Thyroid gland (tissue), 4 donors: ENCODE results near the gene ALKBH2. TPM values are rescaled to one million over a fixed set of nuclear protein-coding genes. Genes with fewer than 3 reads are reported as not detected.
"Not testable (repeated sequence)": the region's sequence is repeated elsewhere in the genome, so short reads cannot be mapped to it uniquely, and the experiment has no call there.

ENCODE experiments used
- DNase-seq, 2 donors: peaks; one replicate each; pipeline ENCODE4 v3.0.0-alpha.2; 2019
- H3K27ac ChIP-seq, 3 donors: fragments of 200-600 bp; sonication (generic); 1 replicate in 2 of 3; 2 replicates in 1 of 3; pipeline ENCODE4 v1.5.1; 2016 to 2019; ENCODE audit warnings: mild to moderate bottlenecking in 1 of 3, moderate library complexity in 1 of 3
- H3K27me3 ChIP-seq: fragments of 200-600 bp; sonication (generic); one replicate; pipeline ENCODE4 v1.5.1; 2019
- H3K36me3 ChIP-seq, 2 donors: fragments of 200-600 bp; sonication (generic); one replicate each; pipeline ENCODE4 v1.5.1; 2016 to 2019
- H3K4me1 ChIP-seq, 2 donors: fragments of 200-600 bp; sonication (generic); one replicate each; pipeline ENCODE4 v1.5.1; 2017 to 2019
- H3K4me3 ChIP-seq, 3 donors: fragments of 200-600 bp; sonication (generic); replicated peaks in 1 of 3; 1 replicate in 2 of 3; 2 replicates in 1 of 3; pipeline ENCODE4 v1.5.1; 2016; ENCODE audit warnings: mild to moderate bottlenecking in 1 of 3
- H3K9me3 ChIP-seq: fragments of 200-600 bp; sonication (generic); one replicate; pipeline ENCODE4 v1.5.1; 2017
- POLR2A ChIP-seq, 2 donors: fragments of 450-650 bp; IDR thresholded peaks; one replicate each; pipeline ENCODE4 v1.6.1; 2017; ENCODE audit warnings: antibody characterized with exemption in 2 of 2, mild to moderate bottlenecking in 2 of 2, moderate library complexity in 1 of 2
- WGBS, 2 donors: methylation state at CpG; one replicate each; pipeline ENCODE4 v1.1.5; 2017; 5-methylcytosine and 5-hydroxymethylcytosine counted together
- intact Hi-C: fragments of 100-400 bp; cut with DNase I; formaldehyde crosslinking; loops from one replicate; pipeline ENCODE4 v1.15.1; 2023
- total RNA-seq, 4 donors: library from RNA; depleted of rRNA; stranded (reverse); fragments of >200 nt; gene quantifications; one replicate each; pipeline ENCODE4 v1.2.3, GENCODE V29; 2016
- TF ChIP-seq, protein P1 (sequence below), 6 experiments: fragments of 200-600 bp in 3 of 6; fragments of 450-650 bp in 3 of 6; sonication (generic) in 3 of 6; IDR thresholded peaks; one replicate each; pipeline ENCODE4 v1.5.1; 2016 to 2019; ENCODE audit warnings: antibody characterized with exemption in 6 of 6, mild to moderate bottlenecking in 2 of 6, inconsistent platforms in 1 of 6, moderate library complexity in 1 of 6

The ALKBH2 gene
- total RNA-seq, 4 donors from 2014 or later, result 7.6 to 34.5 (median 16.7) TPM

DNA sequence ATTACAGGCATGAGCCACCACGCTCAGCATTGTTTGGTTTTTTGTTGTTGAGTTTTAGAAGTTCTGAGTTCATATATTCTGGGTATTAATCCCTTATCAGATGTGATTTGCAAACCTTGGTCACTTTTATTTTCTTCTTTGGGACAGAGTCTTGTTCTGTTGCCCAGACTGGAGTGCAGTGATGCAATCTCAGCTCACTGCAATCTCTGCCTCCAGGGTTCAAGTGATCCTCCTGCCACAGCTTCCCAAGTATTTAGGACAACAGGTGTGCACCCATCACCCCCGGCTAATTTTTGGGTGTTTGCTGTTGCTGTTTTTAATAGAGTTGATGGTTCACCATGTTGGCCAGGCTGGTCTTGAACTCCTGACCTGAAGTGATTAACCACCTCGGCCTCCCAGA, 29.1 kb downstream of the ALKBH2 start:
- no peaks in the 10 kb centered on the region for H3K4me1 ChIP-seq
- TF ChIP-seq, protein P1, sequence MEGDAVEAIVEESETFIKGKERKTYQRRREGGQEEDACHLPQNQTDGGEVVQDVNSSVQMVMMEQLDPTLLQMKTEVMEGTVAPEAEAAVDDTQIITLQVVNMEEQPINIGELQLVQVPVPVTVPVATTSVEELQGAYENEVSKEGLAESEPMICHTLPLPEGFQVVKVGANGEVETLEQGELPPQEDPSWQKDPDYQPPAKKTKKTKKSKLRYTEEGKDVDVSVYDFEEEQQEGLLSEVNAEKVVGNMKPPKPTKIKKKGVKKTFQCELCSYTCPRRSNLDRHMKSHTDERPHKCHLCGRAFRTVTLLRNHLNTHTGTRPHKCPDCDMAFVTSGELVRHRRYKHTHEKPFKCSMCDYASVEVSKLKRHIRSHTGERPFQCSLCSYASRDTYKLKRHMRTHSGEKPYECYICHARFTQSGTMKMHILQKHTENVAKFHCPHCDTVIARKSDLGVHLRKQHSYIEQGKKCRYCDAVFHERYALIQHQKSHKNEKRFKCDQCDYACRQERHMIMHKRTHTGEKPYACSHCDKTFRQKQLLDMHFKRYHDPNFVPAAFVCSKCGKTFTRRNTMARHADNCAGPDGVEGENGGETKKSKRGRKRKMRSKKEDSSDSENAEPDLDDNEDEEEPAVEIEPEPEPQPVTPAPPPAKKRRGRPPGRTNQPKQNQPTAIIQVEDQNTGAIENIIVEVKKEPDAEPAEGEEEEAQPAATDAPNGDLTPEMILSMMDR (IDR thresholded peaks at IDR 0.05), result no peak
- no peak for TF ChIP-seq POLR2A (IDR thresholded peaks at IDR 0.05)

DNA sequence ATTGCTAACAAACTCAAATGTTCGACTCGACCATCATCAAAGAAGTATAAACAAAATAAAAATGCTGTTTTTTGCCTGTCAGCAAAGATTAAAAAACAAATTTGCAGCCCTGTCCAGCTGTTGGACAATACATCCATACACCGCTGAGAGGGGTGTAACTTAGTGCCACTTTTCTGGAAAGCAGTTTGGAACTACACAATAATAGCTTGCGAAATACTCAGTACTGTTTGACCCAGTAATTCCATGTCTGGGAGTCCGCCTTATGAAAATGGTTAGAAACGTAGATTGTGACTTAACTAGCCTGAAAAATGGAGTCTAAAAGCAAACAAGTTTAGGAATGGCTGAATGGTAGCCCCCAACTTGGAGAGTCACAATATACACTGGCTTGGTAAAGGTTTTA, 34.5 kb downstream of the ALKBH2 start:
- Histone ChIP-seq H3K4me1 (peaks cover 0 to 6% of the 10 kb centered on the region in 2 donors), H3K4me3 (no peak overlapping the region), H3K36me3 (peaks cover 9 to 15% of the 10 kb centered on the region in 2 donors), H3K27me3 (no peaks in the 10 kb centered on the region), H3K9me3 (no peaks in the 10 kb centered on the region), H3K27ac (no peak overlapping the region)
- no peak for TF ChIP-seq POLR2A (IDR thresholded peaks at IDR 0.05)
- TF ChIP-seq, protein P1 (IDR thresholded peaks at IDR 0.05), result no peak
- intact Hi-C loops, result no loop called here
- no peak for DNase-seq
- WGBS, 2 donors, result 93 to 95% methylated on average over 6 of the region's 6 CpGs

More for the DNA sequence above, 29.1 kb downstream of the ALKBH2 start:
- H3K36me3 ChIP-seq, result peaks cover 14 to 21% of the 10 kb centered on the region in 2 donors
- no peaks in the 10 kb centered on the region for H3K27me3 ChIP-seq
- no peaks in the 10 kb centered on the region for H3K9me3 ChIP-seq
- no peak overlapping the region for H3K27ac ChIP-seq
- no peak overlapping the region for H3K4me3 ChIP-seq
- DNase-seq, result no peak
- 95 to 98% methylated on average over 3 of the region's 3 CpGs for WGBS, 2 donors
- intact Hi-C loops, result no loop called here

DNA sequence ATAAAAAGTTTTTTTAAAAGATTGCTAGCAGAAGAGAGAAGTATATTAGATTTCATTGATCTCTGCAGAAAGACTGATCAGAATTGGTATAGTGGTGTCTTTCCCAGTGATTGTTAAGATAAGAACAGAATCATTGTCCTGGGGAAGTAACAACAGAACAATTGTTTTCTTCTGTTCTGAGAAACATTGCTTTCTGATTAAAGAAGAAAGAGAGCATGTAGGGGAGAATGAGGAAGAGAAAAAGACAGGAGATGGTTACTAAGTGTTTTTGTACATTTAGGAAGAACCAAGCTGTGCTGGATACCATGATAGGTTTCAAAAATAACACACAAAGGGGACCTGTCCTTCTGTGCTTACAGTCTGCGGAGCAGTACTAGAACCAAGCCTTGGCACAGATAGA, 35.9 kb downstream of the ALKBH2 start:
- intact Hi-C loops, result no loop called here
- WGBS, 2 donors, result 94 to 97% methylated on average over 1 of the region's 1 CpG
- DNase-seq, result no peak
- Histone ChIP-seq H3K36me3 (peaks cover 9 to 15% of the 10 kb centered on the region in 2 donors), H3K27ac (no peak overlapping the region), H3K9me3 (no peaks in the 10 kb centered on the region), H3K4me3 (no peak overlapping the region), H3K27me3 (no peaks in the 10 kb centered on the region), H3K4me1 (peaks cover 7 to 12% of the 10 kb centered on the region in 2 donors)
- TF ChIP-seq, protein P1 (IDR thresholded peaks at IDR 0.05), result no peak

DNA sequence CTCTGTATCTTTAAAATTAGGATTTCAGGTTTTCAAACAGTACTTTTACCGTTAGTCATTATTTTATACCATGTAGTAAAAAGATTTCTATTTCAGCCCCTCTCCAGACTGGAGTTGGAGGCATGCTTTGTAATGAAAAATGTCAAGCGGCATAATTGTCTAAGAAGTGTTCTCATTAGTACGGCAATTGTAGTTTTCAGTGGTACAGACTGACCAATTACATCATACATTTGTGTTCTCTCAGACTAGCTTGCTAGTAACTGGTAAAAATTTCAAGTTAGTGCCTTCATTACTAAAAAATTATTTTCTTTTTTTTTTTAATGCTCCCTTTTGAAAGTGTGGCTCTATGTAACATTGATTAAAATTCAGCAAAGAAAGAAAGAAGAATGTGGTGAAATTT, 36.4 kb downstream of the ALKBH2 start:
- no peak overlapping the region for H3K4me3 ChIP-seq
- no peak for DNase-seq
- WGBS, 2 donors, result 90 to 92% methylated on average over 3 of the region's 3 CpGs
- H3K36me3 ChIP-seq, result peaks cover 9 to 15% of the 10 kb centered on the region in 2 donors
- no peak overlapping the region for H3K27ac ChIP-seq
- TF ChIP-seq, protein P1 (IDR thresholded peaks at IDR 0.05), result no peak
- TF ChIP-seq POLR2A (IDR thresholded peaks at IDR 0.05), result no peak
- no peaks in the 10 kb centered on the region for H3K9me3 ChIP-seq
- intact Hi-C loops, result no loop called here
- H3K27me3 ChIP-seq, result no peaks in the 10 kb centered on the region
- peaks cover 7 to 12% of the 10 kb centered on the region in 2 donors for H3K4me1 ChIP-seq

DNA sequence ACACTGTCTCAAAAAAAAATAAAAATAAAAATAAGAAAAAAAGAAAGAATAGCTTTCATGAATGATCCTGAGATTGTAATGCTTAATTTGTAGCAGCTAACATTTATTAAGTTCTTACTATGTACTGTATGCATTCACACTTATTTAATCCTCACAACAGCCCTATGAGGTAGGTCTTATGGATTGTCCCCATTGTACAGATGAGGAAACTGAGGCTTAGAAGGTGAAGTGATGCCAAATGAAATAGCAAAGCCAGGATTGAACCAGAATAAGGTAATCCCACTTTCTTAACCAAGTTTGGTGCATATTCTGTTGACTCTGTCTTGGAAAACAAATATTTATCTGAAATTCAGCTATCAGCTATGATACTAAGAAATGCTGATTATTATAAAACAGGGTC, 38.8 kb downstream of the ALKBH2 start:
- H3K27ac ChIP-seq, result no peak overlapping the region
- H3K4me3 ChIP-seq, result no peak overlapping the region
- H3K9me3 ChIP-seq, result no peaks in the 10 kb centered on the region
- DNase-seq, result no peak
- H3K36me3 ChIP-seq, result peaks cover 9 to 13% of the 10 kb centered on the region in 2 donors
- peaks cover 7 to 12% of the 10 kb centered on the region in 2 donors for H3K4me1 ChIP-seq
- intact Hi-C loops, result no loop called here
- no peak for TF ChIP-seq POLR2A (IDR thresholded peaks at IDR 0.05)
- TF ChIP-seq, protein P1 (IDR thresholded peaks at IDR 0.05), result no peak
- H3K27me3 ChIP-seq, result no peaks in the 10 kb centered on the region

DNA sequence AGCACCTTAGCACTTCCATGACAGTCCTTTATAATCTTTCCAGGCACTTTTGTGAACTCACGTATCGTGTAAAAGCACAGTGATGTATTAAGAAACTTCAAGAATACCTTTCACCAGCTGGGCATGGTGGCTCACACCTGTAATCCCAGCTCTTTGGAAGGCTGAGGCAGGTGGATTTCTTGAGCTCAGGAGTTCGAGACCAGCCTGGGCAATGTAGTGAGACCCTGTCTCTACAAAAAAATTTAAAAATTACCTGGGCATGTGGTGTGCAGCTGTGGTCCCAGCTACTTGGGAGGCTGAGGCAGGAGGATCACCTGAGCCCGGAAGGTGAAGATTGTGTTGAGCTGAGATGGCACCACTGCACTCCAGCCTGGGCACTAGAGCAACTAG, 39.2 kb downstream of the ALKBH2 start:
- H3K9me3 ChIP-seq, H3K27me3 ChIP-seq, H3K4me3 ChIP-seq, DNase-seq, H3K27ac ChIP-seq, intact Hi-C loops: not testable (repeated sequence)
- Histone ChIP-seq H3K36me3 (peaks cover 9 to 10% of the 10 kb centered on the region in 2 donors), H3K4me1 (peaks cover 7 to 12% of the 10 kb centered on the region in 2 donors)
- 91 to 97% methylated on average over 4 of the region's 4 CpGs for WGBS, 2 donors
